ENCODE measurements around the gene RNF212B. TPM values are rescaled to one million over a fixed set of nuclear protein-coding genes. Genes with fewer than 3 reads are reported as not detected.
A peak's percentile ranks its signal among the peaks of the same experiment; 100 is the strongest.

The RNF212B gene
- total and polyA plus RNA-seq, 4 donors: 0.06 to 0.51 (median 0.17) TPM; not detected in 1

- H3K4me3 ChIP-seq (ENCODE audit: low read depth in 1 of 3, low read length in 3 of 3): peak overlapping the region in 2 of 3 donors; percentile 75 to 93
- H3K9ac ChIP-seq (ENCODE audit: low read depth in 1 of 2, low read length in 2 of 2): peak overlapping the region; percentile 93 to 95
- WGBS: 94% methylated on average over 22 of the region's 22 CpGs
- H3K36me3 ChIP-seq (ENCODE audit: control insufficient read depth in 4 of 4, insufficient read depth in 3 of 4, low read depth in 1 of 4, low read length in 3 of 4): peaks cover 0 to 14% (median 6%) of the 10 kb centered on the region in 4 donors
- peaks cover 15 to 37% (median 24%) of the 10 kb centered on the region in 4 donors for H3K4me1 ChIP-seq (ENCODE audit: control insufficient read depth in 4 of 4, insufficient read depth in 4 of 4, low read length in 3 of 4)
- H3K27ac ChIP-seq (ENCODE audit: low read depth in 1 of 2, low read length in 2 of 2): peak overlapping the region in 1 of 2 donors; percentile 93
- no peak for TF ChIP-seq REST (IDR thresholded peaks at IDR 0.05)
- no peak for TF ChIP-seq GABPA (IDR thresholded peaks at IDR 0.05 in 1 of 2, conservative IDR thresholded peaks at IDR 0.05 in 1 of 2)
- no peak for TF ChIP-seq EGR1 (IDR thresholded peaks at IDR 0.05; ENCODE audit: low read depth in 2 of 2)
- H3K9me3 ChIP-seq (ENCODE audit: control insufficient read depth in 4 of 4, low read length in 3 of 4): no peaks in the 10 kb centered on the region
- no peak for DNase-seq (ENCODE audit: low spot score)
- no peaks in the 10 kb centered on the region for H3K27me3 ChIP-seq (ENCODE audit: control insufficient read depth in 4 of 4, insufficient read depth in 4 of 4, low read length in 3 of 4)
Observed at GRCh38 chr14:23307687-23308644, 70.2 kb downstream of the RNF212B start.

GRCh38 chr14:23308721-23309445 lies 71.1 kb downstream of the RNF212B start:
- Histone ChIP-seq H3K36me3 (ENCODE audit: control insufficient read depth in 4 of 4, insufficient read depth in 3 of 4, low read depth in 1 of 4, low read length in 3 of 4) (peaks cover 0 to 14% (median 6%) of the 10 kb centered on the region in 4 donors), H3K4me1 (ENCODE audit: control insufficient read depth in 4 of 4, insufficient read depth in 4 of 4, low read length in 3 of 4) (peaks cover 15 to 37% (median 24%) of the 10 kb centered on the region in 4 donors), H3K4me3 (ENCODE audit: low read depth in 1 of 3, low read length in 3 of 3) (no peak overlapping the region), H3K9ac (ENCODE audit: low read depth in 1 of 2, low read length in 2 of 2) (no peak overlapping the region), H3K27me3 (ENCODE audit: control insufficient read depth in 4 of 4, insufficient read depth in 4 of 4, low read length in 3 of 4) (no peaks in the 10 kb centered on the region), H3K27ac (ENCODE audit: low read depth in 1 of 2, low read length in 2 of 2) (no peak overlapping the region), H3K9me3 (ENCODE audit: control insufficient read depth in 4 of 4, low read length in 3 of 4) (no peaks in the 10 kb centered on the region)
- WGBS: 90% methylated on average over 17 of the region's 17 CpGs
- TF ChIP-seq HNF4G (IDR thresholded peaks at IDR 0.05) (no peak), REST (IDR thresholded peaks at IDR 0.05) (no peak), EGR1 (IDR thresholded peaks at IDR 0.05; ENCODE audit: low read depth in 2 of 2) (no peak), NR2F2 (IDR thresholded peaks at IDR 0.05) (no peak)
- no peak for DNase-seq (ENCODE audit: low spot score)
